ENCODE measurements around the gene RANBP6. TPM values are rescaled to one million over a fixed set of nuclear protein-coding genes. Genes with fewer than 3 reads are reported as not detected.
"Not testable (repeated sequence)": the region's sequence is repeated elsewhere in the genome, so short reads cannot be mapped to it uniquely, and the experiment has no call there.

Gene RANBP6
- 25.0 and 25.9 TPM in 2 replicates for total RNA-seq
- total RNA-seq (2013): 50.4 TPM
- 7.2 and 10.3 TPM in 2 replicates for polyA plus RNA-seq
- polyA minus RNA-seq: 14.1 and 16.7 TPM in 2 replicates

- peak within 1 kb of the TSS; percentile 65 to 83 for H3K27ac ChIP-seq (ENCODE audit: low read length in 2 of 2)
- peak within 1 kb of the TSS; percentile 85 for H2AFZ ChIP-seq (ENCODE audit: insufficient read depth, low read depth, low read length, poor library complexity, severe bottlenecking)
- WGBS (ENCODE audit: insufficient coverage): under 1% methylated on average over 24 of the region's 43 CpGs
- TF ChIP-seq CTCF (IDR thresholded peaks at IDR 0.05) (no peak), EZH2 (IDR thresholded peaks at IDR 0.05; ENCODE audit: borderline replicate concordance, insufficient read depth, low read depth, low read length, poor library complexity, severe bottlenecking) (no peak)
- Mint-ChIP-seq H3K4me3 (peak within 1 kb of the TSS; percentile 98), H3K27me3 (no peaks in the 10 kb centered on the region), H3K9me3 (ENCODE audit: insufficient read depth) (peaks cover 3% of the 10 kb centered on the region), H3K4me1 (peaks cover 34% of the 10 kb centered on the region), H3K27ac (peak within 1 kb of the TSS; percentile 95)
- ChIA-PET CTCF (interaction anchor here (0.6 to 1.8 kb wide), 9 partner anchors 8 to 508 kb away, joined by 3 to 21 read pairs (median 4); no protein-coding TSS in a partner anchor), POLR2A (interaction anchor here (0.6 to 1.3 kb wide), 5 partner anchors 9 to 433 kb away, joined by 3 to 7 read pairs (median 7); no protein-coding TSS in a partner anchor)
- H3K4me3 ChIP-seq (ENCODE audit: control extremely low read depth in 1 of 5, extremely low read depth in 1 of 5, insufficient read depth in 1 of 5, low read depth in 2 of 5, low read length in 4 of 5): peak within 1 kb of the TSS; percentile 64 to 100 (median 73)
- H3K79me2 ChIP-seq (ENCODE audit: control insufficient read depth, insufficient read depth, low read length): peaks cover 31% of the 10 kb centered on the region
- DNase-seq (peak; percentile 91), ATAC-seq (ENCODE audit: low read depth) (peak; percentile 100)
- peaks cover 7 to 15% of the 10 kb centered on the region in 2 donors for H3K4me1 ChIP-seq (ENCODE audit: control insufficient read depth in 2 of 2, insufficient read depth in 2 of 2, low read length in 2 of 2)
- peak within 1 kb of the TSS; percentile 84 for H3K9ac ChIP-seq (ENCODE audit: low read length)
- peaks cover 0 to 17% of the 10 kb centered on the region in 2 experiments for H3K36me3 ChIP-seq (replicated peaks in 1 of 2; ENCODE audit: control extremely low read depth in 1 of 2, control insufficient read depth in 1 of 2, extremely low read depth in 1 of 2, insufficient read depth in 2 of 2, low read length in 1 of 2)
- H4K20me1 ChIP-seq (ENCODE audit: control insufficient read depth, insufficient read depth, low read length, poor library complexity, severe bottlenecking): no peaks in the 10 kb centered on the region
- H3K9me3 ChIP-seq (ENCODE audit: control extremely low read depth in 1 of 3, control insufficient read depth in 2 of 3, insufficient read depth in 1 of 3, low read length in 2 of 3): no peaks in the 10 kb centered on the region
- intact Hi-C loops (cut with micrococcal nuclease): loop anchor here (1.0 to 2.0 kb wide), 3 partner anchors 8 to 666 kb away; no protein-coding TSS in a partner anchor
- no peaks in the 10 kb centered on the region for H3K27me3 ChIP-seq (replicated peaks in 1 of 4; ENCODE audit: control extremely low read depth in 1 of 4, control insufficient read depth in 3 of 4, insufficient read depth in 4 of 4, low read length in 3 of 4)
- peak within 1 kb of the TSS; percentile 81 for H3K4me2 ChIP-seq (replicated peaks; ENCODE audit: low read depth, low read length, poor library complexity, severe bottlenecking)
Measured at GRCh38 chr9:6015278-6016157, at the start of gene RANBP6. Gene RANBP6 (minus strand): TSS chr9:6015624. CDS start chr9:6015607, 17 bp downstream.

GRCh38 chr9:6063146-6063545, 47.7 kb upstream of the RANBP6 start:
- H3K9ac ChIP-seq (ENCODE audit: low read length); H3K4me1 ChIP-seq (ENCODE audit: control insufficient read depth in 2 of 2, insufficient read depth in 2 of 2, low read length in 2 of 2); H3K36me3 ChIP-seq (replicated peaks in 1 of 2; ENCODE audit: control extremely low read depth in 1 of 2, control insufficient read depth in 1 of 2, extremely low read depth in 1 of 2, insufficient read depth in 2 of 2, low read length in 1 of 2); H3K9me3 Mint-ChIP-seq (ENCODE audit: insufficient read depth); intact Hi-C loops (cut with micrococcal nuclease); H3K4me3 Mint-ChIP-seq; H2AFZ ChIP-seq (ENCODE audit: insufficient read depth, low read depth, low read length, poor library complexity, severe bottlenecking); H3K79me2 ChIP-seq (ENCODE audit: control insufficient read depth, insufficient read depth, low read length); ATAC-seq (ENCODE audit: low read depth); DNase-seq; H3K9me3 ChIP-seq (ENCODE audit: control extremely low read depth in 1 of 3, control insufficient read depth in 2 of 3, insufficient read depth in 1 of 3, low read length in 2 of 3); H3K4me2 ChIP-seq (replicated peaks; ENCODE audit: low read depth, low read length, poor library complexity, severe bottlenecking); POLR2A ChIA-PET; H4K20me1 ChIP-seq (ENCODE audit: control insufficient read depth, insufficient read depth, low read length, poor library complexity, severe bottlenecking); H3K27ac Mint-ChIP-seq; H3K4me3 ChIP-seq (ENCODE audit: control extremely low read depth in 1 of 5, extremely low read depth in 1 of 5, insufficient read depth in 1 of 5, low read depth in 2 of 5, low read length in 4 of 5); H3K4me1 Mint-ChIP-seq; H3K27ac ChIP-seq (ENCODE audit: low read length in 2 of 2): not testable (repeated sequence)
- CTCF ChIA-PET: interaction anchor here (0.8 to 6.4 kb wide), 2 partner anchors 8 to 9 kb away, joined by 3 to 39 read pairs; no protein-coding TSS in a partner anchor
- peaks cover 26% of the 10 kb centered on the region for H3K27me3 Mint-ChIP-seq
- peaks cover 0 to 20% (median 0%) of the 10 kb centered on the region in 4 experiments for H3K27me3 ChIP-seq (replicated peaks in 1 of 4; ENCODE audit: control extremely low read depth in 1 of 4, control insufficient read depth in 3 of 4, insufficient read depth in 4 of 4, low read length in 3 of 4)
- WGBS (ENCODE audit: insufficient coverage): 100% methylated on average over 1 of the region's 7 CpGs
